HCT116 (cell line): ENCODE results near the gene KCNJ16.

Experiments
- EZH2phosphoT487 ChIP-seq: fragments of 200-600 bp; IDR thresholded peaks from 2 replicates; pipeline ENCODE4 v1.6.1; 2018; ENCODE audit warnings: antibody characterized with exemption, borderline replicate concordance
- ZFX ChIP-seq: fragments of 450-650 bp; IDR thresholded peaks from 2 replicates; pipeline ENCODE4 v1.6.1; 2017
- TF ChIP-seq, protein P1 (sequence below), 3 experiments: fragments of 200-600 bp in 1 of 3; sonication (generic) in 1 of 3; IDR thresholded peaks in 2 of 3; conservative IDR thresholded peaks in 1 of 3; 2 replicates each; pipeline ENCODE4 v1.5.1; 2012 to 2017; ENCODE audit warnings: low read depth in 2 of 3, low read length in 2 of 3, antibody characterized with exemption in 1 of 3, borderline replicate concordance in 1 of 3, control low read depth in 1 of 3, mild to moderate bottlenecking in 1 of 3, mixed read lengths in 1 of 3, mixed run types in 1 of 3, moderate library complexity in 1 of 3; ENCODE audit not compliant: insufficient read depth in 1 of 3
- TF ChIP-seq, protein P2 (sequence below): IDR thresholded peaks from 2 replicates; pipeline ENCODE4 v1.6.1; 2012; ENCODE audit warnings: low read depth

DNA sequence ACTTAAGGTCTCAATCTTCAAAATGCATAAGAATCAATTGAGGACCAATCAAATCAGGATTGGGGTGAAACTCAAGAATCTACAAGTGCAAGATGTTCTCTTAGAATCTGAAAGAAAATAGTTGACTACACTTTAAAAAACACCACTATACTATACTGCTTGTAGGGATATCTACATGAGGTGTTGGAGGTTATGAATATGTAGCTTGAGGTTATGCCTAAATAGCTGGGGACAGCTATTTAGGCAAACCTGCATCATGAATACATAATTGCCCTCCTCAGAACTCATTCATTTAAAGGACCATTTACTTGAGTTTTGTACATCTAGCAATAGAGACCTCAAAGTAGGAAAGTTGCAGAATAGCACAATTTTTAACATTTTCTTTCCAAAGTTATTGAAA lies 40.1 kb downstream of the KCNJ16 start:
- TF ChIP-seq, protein P1, sequence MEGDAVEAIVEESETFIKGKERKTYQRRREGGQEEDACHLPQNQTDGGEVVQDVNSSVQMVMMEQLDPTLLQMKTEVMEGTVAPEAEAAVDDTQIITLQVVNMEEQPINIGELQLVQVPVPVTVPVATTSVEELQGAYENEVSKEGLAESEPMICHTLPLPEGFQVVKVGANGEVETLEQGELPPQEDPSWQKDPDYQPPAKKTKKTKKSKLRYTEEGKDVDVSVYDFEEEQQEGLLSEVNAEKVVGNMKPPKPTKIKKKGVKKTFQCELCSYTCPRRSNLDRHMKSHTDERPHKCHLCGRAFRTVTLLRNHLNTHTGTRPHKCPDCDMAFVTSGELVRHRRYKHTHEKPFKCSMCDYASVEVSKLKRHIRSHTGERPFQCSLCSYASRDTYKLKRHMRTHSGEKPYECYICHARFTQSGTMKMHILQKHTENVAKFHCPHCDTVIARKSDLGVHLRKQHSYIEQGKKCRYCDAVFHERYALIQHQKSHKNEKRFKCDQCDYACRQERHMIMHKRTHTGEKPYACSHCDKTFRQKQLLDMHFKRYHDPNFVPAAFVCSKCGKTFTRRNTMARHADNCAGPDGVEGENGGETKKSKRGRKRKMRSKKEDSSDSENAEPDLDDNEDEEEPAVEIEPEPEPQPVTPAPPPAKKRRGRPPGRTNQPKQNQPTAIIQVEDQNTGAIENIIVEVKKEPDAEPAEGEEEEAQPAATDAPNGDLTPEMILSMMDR (IDR thresholded peaks at IDR 0.05 in 2 of 3, conservative IDR thresholded peaks at IDR 0.05 in 1 of 3; ENCODE audit: borderline replicate concordance in 1 of 3, insufficient read depth in 1 of 3, low read depth in 2 of 3, low read length in 2 of 3): no peak
- TF ChIP-seq ZFX (no peak), EZH2phosphoT487 (no peak)
- TF ChIP-seq, protein P2, sequence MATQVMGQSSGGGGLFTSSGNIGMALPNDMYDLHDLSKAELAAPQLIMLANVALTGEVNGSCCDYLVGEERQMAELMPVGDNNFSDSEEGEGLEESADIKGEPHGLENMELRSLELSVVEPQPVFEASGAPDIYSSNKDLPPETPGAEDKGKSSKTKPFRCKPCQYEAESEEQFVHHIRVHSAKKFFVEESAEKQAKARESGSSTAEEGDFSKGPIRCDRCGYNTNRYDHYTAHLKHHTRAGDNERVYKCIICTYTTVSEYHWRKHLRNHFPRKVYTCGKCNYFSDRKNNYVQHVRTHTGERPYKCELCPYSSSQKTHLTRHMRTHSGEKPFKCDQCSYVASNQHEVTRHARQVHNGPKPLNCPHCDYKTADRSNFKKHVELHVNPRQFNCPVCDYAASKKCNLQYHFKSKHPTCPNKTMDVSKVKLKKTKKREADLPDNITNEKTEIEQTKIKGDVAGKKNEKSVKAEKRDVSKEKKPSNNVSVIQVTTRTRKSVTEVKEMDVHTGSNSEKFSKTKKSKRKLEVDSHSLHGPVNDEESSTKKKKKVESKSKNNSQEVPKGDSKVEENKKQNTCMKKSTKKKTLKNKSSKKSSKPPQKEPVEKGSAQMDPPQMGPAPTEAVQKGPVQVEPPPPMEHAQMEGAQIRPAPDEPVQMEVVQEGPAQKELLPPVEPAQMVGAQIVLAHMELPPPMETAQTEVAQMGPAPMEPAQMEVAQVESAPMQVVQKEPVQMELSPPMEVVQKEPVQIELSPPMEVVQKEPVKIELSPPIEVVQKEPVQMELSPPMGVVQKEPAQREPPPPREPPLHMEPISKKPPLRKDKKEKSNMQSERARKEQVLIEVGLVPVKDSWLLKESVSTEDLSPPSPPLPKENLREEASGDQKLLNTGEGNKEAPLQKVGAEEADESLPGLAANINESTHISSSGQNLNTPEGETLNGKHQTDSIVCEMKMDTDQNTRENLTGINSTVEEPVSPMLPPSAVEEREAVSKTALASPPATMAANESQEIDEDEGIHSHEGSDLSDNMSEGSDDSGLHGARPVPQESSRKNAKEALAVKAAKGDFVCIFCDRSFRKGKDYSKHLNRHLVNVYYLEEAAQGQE: no peak
